Activated CD4-positive, alpha-beta T cell treated with anti-CD3 and anti-CD28 coated beads for 1 hour (primary cell): ENCODE measurements around the gene IL2RA.
"Not testable (repeated sequence)": the region's sequence is repeated elsewhere in the genome, so short reads cannot be mapped to it uniquely, and the experiment has no call there.

Experiments used
- DNase-seq: peaks from one replicate; pipeline ENCODE4 v3.0.0-alpha.2; 2020

The IL2RA gene

DNA sequence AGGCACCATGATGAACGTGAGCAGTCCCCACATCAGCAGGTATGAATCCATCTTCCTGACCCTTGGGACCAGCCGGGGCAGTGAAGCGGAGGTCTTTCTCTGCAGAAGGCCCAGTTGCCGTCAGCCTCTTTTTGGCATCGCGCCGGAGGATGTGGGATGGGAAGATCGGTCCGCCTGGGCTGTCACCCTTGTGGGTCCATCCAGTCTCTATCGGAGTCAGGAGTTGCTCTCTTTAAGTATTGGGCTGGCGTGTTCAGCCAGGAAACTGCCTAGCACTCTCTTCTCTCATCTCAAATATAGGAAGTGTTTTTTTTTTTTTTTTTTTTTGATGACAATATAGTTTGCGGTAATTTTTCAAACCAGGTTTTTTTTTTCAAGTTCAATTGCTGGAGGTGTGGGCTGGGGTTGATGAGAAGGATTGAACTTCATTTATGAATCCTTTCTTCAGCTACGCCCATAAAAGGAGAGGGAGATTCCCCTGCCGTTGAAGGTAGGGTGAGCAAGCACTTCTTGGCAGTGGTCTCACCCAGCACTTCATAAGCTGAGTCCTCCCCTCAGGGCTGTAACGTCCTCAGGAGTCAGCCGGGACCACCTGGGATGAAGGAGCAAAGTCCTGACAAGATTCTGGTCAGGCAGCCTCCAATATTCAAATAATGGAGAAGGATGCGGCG is at the start of gene IL2RA:
TSS of gene IL2RA (minus strand) at position 267 of the 671 bp plus-strand sequence. CDS start at position 51, 216 bp downstream.
- peak; percentile 24 for DNase-seq

DNA sequence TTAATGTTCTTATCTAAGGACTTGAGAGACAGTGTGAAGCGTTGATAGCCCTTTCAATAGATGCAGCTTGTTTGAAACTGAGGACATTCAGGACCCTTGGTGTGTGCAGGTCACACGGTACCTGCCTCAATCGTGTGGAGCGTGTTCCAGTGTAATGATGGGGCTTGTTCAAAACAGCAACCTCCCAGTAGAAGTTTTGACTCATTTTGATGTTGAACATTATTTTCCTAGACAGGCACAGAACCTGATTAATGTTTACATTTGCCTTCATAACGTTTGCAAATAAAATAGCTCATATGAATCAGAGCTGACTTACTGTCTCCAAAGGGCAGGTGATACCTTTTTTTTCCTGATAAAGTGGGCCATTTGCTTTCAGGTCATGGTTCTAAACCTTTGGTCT is 48.0 kb upstream of the IL2RA start:
- no peak for DNase-seq

DNA sequence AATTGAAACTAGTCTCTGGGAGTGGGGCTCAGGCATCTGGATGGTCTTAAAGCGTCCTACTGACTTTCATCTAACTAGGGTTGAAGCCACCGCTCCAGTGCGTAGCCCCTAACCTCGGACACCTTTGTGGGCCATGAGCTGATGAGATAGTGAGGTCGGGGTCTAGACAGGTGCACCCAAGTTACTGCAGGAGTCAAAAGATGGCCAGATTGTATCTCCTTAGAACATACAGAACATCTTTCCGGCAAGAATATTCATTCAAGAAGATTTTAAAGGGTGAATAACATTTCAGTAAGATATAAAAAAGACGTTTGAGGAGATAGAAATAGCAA is 47.2 kb upstream of the IL2RA start:
- no peak for DNase-seq

DNA sequence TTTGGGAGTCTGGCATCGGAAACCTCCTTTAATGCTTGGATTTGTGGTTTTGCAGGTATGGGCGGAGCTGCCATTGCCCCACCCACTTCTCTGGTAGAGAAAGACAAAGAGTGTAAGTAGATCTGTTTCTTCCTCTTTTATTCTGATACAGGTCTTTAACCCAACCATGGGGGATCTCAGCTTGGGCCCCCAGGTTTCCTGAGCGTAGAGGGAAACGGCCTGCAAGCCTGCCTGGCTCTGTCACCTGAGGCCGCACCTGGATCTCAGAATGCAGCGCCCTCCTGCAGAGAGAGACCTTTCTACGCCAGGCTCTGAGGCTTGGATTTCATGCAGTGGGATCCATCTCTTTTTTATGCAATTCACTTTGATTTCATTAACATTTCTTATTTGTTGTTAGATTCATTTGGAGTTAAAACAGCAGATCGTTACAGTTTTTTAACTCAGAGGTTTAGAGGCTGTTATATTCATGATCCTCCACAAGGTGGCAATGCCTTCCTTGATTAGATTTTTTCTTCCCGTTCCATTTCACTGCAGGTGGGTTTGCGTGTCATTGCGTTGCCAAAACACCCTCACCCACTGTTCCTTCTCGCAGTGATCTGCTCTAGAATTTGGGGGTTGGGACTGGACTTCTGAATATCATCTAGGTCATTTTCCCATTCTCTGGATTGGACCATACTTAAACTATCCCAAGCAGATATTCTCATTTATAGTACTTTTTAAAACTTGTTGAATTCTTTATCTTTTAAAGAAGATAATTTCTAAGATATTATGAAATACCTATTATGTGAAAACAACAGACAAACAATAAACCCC is 46.7 kb upstream of the IL2RA start:
- no peak for DNase-seq

DNA sequence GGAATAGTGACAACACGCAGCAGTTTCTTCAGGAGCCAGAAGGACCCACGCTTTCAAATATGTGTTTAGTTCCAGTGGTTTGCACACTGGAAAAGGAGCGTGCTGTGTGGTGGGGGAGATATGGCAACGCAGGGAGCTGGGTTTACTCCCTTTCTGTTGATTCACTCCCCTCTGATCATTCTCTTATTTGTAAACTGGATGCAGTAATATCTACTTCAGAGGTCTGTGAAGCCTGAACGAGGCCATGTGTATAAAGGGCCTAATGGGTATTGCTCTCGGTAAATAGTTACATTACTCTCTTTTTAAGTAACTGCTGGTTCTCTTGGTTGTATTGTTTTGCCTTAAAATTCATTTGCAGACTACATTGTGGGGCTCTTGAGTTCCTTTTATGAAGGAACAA is 45.9 kb upstream of the IL2RA start:
- no peak for DNase-seq

DNA sequence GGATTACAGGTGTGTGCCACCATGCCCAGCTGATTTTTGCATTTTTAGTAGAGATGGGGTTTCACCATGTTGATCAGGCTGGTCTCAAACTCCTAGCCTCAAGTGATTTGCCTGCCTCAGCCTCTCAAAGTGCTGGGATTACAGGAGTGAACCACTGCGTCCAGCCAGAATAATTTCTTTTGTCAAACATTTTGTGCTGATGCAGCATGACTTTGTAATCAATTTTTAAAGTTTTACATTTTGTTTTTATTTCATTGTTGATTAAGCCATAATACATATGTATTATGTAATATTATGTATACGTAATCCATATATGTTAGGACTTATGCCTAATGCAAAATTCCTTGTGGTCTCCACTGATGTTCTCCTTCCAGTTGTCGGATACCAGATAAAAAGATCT is 45.4 kb upstream of the IL2RA start:
- not testable (repeated sequence) for DNase-seq

DNA sequence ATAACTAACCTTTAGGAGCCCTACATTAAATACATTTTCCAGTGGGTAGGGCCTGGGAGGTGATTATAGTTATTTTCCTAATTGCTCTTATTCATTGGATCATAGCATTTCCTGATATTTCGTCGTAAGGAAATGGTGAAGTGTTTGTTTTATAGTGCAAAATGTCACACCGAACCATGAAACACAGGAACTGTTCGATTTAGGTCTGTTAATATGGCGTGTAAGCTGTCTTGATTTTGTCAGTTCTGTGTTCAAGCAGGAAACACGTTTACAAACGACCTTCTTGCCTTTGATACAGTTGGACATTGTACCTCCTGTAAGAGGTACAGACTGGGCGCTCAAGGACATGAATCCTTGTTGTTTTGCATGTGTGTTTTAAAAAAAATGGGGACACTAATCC is 41.4 kb upstream of the IL2RA start:
- no peak for DNase-seq

DNA sequence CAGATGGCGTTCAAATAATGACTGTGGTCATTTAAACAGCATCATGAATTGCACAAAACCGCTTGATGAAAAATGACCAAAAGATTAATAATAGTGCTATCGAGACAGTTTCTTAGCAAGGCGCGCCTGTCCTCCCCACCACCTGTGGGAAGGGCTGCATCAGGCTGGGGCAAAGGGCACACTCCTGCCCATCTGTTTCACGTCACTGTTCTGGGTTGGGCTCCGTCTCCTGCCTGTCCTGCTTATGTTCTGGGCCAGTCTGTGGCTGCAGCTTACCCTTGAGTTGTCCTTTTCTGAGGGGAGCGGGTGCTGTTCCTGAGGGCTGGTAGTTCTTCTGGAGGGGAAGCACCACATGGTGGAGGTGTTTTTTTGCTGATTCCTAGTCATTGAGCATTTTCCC is 40.0 kb upstream of the IL2RA start:
- DNase-seq, result no peak

DNA sequence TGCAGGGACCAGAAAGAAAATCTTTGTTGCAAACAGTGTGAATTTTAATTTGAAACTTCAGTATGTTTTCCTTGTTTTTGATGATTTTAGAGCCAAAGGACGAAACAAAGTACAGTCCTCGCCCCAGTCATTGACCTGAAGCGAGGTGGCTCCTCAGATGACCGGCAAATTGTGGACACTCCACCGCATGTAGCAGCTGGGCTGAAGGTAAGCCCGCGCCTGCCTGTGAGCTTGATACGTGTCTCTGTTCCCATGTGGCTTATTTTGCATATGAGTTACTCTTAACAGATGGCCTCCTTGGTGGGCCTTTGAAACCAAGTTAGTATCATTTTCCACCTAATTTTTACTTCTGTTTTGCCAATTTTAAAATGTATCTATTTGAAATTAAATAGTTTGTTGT is 39.0 kb upstream of the IL2RA start:
- DNase-seq, result no peak

DNA sequence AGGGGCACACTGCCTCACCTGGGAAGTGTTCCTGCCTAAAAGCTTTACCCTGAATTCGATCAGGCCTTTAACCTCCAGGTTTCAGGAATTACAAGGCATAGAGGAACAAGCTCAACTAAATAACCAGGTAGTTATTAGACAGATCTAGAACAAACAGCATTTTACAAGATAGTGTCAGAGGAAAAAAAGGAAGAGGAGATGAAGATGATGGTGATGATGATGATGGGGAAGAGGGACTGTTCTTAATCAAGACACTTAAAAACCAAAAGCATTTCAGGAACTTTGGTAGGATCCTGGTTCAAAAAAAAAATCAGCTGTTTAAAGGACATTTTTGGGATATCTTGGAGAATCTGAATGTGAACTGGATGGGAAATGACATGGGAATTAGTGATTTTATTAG is 38.2 kb upstream of the IL2RA start:
- DNase-seq, result no peak

DNA sequence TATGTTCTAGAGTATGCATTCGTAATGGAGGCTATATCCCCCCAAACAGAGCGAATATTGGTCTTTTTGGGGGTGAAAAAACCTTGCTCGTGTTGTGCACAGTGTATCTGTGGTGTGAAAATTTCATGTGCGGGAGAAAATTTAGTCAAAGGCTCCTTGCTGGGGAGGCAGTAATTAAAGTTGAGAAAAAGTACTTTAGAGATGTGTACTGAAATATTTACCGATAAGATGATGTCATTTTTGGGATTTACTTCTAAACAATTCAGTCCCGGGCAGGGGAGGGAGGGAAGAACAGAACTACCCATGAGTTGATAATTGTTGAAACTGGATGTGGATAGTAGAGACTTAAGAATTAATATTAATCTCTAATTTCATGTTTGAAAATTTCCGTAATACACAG is 36.0 kb upstream of the IL2RA start:
- DNase-seq, result no peak

DNA sequence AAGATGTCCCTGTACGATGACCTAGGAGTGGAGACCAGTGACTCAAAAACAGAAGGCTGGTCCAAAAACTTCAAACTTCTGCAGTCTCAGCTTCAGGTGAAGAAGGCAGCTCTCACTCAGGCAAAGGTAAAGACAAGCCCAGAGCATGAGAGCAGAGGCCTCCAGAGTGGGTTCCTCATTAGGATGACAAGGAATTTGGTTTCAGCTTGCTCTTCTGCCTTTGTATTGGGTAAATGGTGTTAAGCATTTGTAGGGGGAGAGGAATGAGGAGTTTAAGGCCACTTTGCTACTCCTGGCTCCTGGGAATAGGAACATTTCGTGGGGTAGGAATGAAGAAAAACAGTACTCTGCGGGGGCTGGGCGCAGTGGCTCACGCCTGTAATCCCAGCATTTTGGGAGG is 34.9 kb upstream of the IL2RA start:
- DNase-seq, result no peak

DNA sequence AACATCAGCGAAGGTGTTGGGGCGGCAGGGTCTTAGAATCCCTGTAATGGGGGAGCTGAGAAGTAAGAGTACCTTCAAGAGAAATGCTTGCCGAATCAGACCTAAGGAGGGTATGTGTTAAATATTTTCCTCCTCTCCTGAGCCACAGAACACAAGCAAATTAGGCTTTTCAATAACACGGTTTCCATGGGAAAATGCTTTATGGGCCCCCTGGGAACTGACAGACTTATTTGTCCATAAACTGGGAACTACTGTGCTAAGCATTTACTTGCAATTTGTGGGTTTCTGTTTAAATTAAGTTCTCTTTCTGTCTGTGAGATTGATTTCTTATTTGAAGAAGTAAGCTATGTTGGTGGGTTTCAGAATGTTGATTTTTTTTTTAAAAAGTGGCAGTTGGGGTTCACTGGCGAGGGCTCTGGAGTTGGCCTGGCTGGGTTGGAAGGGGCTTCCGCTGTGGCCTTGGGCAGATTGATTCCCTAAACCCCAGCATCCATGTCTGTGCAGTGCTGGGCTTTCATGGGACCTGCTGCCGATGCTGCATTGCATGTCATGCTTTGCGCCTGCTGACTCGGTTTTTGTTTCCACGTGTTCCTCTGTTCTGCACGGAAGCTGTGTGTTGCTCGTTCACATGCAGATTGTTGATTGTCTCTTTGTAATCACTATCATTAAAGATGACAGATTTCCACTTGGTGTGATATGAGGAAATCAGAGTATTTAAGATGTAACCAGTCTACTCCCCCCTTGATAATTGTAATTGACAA is 33.8 kb upstream of the IL2RA start:
- no peak for DNase-seq

DNA sequence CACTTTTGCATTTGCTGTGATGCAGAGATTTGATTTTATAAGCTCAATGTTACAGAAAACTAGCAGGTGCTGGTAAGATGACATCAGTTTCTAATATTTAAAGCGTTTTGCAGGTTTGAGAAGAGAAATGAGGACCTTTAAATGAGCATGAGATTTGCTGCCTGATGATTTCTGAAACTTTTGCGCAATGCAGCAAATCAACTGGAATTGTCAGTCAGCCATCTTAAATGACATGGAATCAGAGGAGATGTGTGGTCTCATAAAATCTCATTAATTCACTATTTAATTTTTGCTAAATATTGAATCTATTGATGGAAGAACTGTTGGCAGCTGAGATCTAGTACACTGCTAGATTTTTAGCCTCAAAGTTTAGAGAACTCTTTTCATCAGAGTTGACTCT is 30.6 kb upstream of the IL2RA start:
- DNase-seq, result no peak

DNA sequence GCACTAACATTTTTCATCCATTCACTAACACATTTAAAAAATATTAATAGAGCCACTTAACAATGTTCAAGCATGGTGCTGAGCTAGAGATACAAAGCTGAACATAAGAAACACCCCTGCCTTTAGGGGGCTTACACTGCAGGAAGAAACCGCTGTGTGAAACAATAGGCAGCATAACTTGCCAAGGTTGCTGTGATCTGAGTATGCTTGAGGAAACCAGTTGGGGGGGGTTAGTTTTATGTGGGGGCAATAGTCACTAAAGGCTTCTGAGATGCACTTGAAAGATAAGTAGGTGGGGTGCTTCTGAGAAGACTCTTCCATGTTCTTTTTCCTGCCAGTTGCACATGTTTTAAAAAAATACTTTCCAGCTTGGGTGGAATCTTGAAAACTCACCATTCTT is 29.5 kb upstream of the IL2RA start:
- DNase-seq, result no peak

DNA sequence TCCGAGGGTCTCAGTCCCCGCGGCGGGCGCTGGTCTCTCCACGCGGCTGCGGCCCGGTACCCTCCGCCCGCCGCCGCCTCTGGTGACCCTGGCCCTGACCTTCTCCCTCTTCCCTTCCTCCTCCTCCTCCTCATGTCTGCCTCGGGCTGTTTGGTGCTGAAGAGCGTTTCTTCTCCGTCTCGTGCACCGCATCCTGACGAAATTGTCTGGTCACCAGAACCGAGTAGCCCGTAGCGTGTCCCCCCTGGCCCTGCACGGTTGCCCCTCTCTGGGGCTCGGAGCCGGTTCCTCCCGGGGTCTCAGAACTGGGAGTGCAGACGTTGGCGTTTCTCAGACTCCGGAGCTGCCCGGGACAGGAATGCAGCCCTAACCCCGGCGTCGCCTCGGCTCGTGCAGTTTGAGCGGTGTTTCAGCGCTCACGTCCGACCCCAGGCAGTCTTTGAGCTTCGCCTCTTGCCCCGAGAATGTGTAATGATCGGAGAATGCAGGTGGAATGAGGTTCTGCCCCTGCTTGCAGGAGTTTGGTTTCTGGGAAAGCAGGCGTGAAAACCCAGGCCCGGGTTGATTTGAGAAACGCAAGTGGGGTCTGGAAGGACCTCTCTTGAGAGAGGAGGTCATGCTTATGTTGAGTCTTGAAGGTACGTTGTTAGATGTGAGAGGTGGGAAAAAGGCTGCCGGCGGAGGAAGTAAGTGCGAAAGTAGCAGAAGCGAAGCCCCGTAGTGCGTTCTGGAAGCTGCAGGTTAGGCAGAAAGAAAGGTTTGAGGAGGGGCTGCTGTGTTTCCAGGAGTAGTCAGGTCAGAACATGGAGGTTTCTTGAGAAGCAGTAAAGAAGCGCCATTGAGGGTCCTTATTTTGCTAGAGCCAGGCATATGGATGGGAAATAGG is 27.4 kb upstream of the IL2RA start:
- no peak for DNase-seq

DNA sequence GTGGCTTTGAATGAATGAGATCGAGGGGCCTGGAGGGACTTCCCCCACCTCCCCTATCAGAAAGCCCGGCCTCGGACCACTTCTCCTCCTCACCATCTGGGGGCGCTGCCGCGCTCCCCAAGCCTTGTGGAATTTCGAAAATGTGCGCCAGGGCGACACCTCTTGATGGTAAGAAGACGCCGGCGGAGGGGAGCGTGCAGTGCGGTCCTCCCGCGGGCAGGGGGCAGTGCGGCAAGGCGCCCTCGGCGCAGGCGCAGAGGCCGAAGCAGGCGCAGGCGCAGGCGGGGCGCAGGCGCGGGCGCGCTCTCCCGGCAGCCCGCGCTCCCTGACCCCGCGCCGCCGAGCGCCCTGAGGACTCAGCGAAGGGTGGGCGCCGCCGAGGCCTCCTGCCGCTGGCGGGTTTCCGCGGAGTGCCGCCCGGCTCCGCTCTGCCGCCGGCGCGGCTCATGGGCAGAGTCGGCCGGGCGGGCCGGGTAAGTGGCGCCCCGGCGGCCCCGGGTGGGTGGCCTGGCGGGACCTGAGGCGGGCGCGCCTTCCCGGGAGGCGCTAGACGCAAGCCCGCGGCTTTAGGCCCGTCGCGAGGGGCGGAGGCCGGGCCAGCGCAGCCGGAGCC is 26.7 kb upstream of the IL2RA start, which contains the start of gene RBM17:
TSS of gene RBM17 (plus strand) at position 314 of the 613 bp plus-strand sequence. CDS start 8,032 bp downstream, outside the sequence.
- peak; percentile 97 for DNase-seq

DNA sequence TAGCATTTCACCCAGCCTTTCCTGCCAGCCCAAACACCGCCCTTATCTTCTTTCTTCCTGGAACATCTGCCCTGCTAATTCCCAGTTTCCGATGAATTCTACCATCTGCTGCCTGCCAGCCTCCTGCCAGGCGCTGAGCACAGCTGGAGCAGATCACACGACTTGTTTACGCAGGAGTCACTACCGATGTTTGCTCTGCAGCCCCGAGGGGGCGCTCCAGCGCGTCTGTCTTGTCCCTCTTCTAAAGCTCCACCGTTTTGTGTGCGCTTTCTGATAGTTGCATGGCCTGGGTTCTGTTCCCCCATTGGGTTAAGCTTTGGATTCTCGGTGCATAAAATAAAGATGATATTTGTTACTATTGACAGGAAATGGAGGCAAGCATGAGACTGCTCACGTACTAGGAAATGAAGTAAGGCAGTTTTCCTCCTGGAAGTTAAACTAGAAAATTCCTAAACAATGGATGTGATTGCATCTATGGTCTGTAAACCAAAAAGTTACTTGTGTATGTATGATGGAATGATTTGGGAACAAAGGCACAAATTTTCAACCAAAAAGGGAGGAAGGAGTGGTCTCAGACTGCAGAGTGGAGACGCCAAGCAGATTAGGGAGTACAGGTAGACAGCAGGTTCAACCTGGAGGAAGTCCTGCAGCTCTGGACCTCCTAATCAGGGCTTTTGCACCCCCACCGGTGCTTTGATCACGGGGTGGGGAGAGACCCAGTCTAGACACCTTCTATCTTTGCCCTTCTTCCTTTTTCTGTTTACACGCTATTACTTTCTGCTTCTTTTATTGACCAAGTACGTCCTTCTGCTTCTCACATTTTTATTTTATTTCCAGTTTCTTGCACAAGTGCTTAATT is 24.4 kb upstream of the IL2RA start:
- peak; percentile 77 for DNase-seq

DNA sequence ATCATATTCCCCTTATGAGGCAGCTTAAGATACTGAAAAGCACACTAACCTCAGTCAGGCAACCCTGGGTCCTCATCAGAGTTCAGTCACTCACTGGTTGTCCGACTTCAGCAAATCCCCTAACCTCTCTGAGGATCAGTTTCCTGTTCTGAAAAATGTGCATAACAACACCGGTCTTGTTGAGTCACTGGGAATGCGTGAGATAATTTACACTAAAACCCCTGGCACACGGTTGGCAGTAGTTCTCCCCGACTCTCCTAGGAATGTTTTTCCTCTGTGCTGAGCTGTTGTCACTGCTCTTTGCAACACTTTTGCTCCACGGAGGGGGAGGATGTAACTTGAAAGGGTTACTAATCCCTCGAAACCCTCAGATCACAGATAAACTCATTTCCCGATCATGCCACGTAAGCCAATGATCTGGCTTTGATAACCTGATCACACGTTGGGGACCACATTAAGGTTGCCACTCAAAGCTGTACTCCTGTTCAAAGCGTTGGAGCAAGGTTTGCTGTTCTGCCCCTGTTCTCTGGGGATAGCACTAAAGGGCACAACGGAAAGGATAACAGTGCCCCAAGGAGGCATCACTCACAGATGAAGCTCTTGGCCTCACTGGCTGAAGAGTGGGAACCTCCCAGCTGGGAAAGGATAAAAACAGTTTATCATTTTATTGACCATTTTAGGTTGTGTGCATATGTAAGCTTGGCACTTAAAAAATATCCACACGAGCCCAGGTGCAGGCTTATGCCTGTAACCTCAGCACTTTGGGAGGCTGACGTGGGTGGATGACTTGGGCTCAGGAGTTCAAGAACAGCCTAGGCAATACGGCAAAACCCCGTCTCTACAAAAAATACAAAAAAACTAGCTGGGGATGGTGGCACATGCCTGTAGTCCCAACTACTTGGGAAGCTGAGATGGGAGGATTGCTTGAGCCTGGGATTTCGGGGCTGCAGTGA is 21.6 kb upstream of the IL2RA start:
- peak; percentile 26 for DNase-seq
